ENCODE measurements around the gene NCKAP5. TPM values are rescaled to one million over a fixed set of nuclear protein-coding genes. Genes with fewer than 3 reads are reported as not detected.
A peak's percentile ranks its signal among the peaks of the same experiment; 100 is the strongest.

The NCKAP5 gene
- total RNA-seq, 1 experiment from 2014 or later = 3.4 TPM

DNA sequence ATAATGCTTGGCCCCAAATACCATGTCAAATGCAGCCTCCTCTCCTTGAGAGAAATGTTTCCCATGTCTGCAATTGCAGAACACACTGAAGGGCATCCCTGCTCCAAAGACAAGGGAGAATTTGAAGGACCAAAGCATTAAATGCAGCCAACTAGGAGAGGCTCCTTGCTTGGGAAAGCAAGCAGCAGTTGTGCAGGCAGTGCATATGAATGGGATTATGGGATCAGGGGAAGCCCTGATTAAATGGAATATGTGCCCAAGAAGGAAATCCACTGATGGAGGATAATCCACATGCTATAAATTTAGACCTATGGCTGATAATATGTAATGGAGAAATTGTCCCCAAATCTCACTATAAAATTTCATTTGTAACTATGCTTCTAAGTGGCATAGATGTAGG is 116.1 kb downstream of the NCKAP5 start:
- no peak for DNase-seq (ENCODE audit: low read depth)
- in situ Hi-C loops (cut with HindIII; ENCODE audit: low pct_unique_long_range_greater_than_20kb, low sequenced_read_pairs) = no loop called here

DNA sequence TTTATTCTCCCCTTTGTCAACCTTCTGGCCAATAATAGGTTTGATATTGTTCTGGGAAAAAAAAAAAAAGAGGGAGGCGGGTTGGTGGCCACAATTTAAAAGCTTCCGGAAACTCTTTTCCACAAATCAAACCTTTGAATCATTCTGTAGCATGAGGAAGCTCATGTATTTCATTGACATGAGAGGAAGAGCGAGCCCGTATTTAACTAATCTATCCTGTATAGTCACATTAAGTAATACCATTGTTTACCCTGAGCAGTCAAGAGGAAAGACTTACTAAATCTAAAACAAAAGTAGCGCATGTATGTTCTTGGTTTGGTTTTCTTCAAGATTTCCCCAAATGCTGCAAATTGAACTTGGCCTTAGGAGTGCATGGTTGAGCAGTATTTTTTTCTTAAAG is 120.1 kb downstream of the NCKAP5 start:
- in situ Hi-C loops (cut with HindIII; ENCODE audit: low pct_unique_long_range_greater_than_20kb, low sequenced_read_pairs) = no loop called here
- DNase-seq (ENCODE audit: low read depth) = no peak

DNA sequence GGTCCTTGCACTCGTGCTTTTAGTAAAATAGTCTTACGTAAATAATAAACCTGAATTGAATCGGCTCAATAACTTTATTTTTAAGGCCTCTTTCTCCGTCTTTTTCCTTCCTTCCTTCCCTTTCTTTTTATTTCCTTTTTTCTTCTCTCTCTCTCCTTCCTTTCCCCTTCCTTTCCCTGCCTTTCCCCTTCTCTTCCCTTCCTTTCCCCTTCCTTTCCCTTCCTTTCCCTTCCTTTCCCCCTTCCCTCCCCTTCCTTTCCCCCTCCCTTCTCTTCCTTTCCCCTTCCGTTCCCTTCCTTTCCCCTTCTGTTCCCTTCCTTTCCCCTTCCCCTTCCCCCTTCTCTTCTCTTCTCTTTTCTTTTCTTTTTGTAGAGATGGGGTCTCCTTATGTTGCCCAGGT is 121.0 kb downstream of the NCKAP5 start:
- no peak for DNase-seq (ENCODE audit: low read depth)
- in situ Hi-C loops (cut with HindIII; ENCODE audit: low pct_unique_long_range_greater_than_20kb, low sequenced_read_pairs) = no loop called here

DNA sequence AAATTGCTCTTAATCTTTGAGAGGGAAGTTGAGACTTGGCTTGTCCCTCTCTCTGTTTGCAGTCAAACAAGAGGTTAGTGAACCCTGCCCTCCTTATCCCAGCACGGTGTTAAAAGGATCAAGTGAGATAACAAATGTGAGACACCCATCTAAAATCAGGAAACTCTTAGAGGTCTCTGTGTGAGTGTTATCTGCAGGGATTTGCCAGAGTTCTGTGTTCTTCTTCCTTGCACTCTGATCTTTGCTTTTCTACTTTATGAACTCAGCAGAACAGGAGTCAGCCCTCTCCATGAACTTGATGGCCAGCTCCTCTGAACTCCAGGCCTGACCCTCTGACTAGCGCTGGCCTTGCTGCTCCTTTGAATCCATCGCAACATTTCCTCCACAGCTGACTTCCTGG is 123.8 kb downstream of the NCKAP5 start:
- in situ Hi-C loops (cut with HindIII; ENCODE audit: low pct_unique_long_range_greater_than_20kb, low sequenced_read_pairs) = no loop called here

DNA sequence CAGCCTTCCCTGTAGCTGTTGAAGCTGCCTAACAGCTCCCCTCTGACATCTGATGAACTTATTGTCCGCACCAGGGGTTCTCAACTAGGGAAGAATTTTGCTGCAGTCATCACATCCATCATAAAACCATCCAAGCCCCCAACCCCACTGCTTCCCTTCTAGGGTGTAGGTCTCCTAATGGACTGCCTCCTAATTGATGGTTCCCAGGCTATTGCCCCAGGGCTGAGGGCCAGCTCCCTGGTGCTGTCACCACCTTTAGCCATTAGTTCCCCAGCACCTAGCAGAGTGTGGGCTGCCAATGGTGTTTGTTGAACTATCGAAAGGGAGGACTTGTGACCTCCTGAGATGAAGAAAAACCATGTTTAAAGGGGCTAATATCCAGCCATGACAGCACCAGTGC is 125.9 kb downstream of the NCKAP5 start:
- in situ Hi-C loops (cut with HindIII; ENCODE audit: low pct_unique_long_range_greater_than_20kb, low sequenced_read_pairs) = no loop called here
- no peak for DNase-seq (ENCODE audit: low read depth)

More for the DNA sequence above, 123.8 kb downstream of the NCKAP5 start:
- no peak for DNase-seq (ENCODE audit: low read depth)

DNA sequence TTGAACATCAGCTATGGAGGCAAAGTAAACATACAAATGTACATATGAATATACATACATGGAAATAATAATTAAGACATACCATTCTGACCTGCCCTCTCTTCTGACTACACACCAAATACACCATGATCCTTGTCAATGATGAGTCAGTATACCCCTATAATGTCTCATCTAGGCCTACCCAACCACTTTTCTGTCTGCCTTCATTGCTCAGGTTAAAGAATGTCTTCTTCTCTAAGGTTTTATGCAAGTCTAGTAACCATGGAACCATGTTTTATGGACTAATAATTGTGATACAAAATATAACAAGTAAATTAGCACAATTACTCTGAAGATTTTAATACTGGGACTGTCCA is 128.7 kb downstream of the NCKAP5 start:
- no peak for DNase-seq (ENCODE audit: low read depth)
- in situ Hi-C loops (cut with HindIII; ENCODE audit: low pct_unique_long_range_greater_than_20kb, low sequenced_read_pairs) = no loop called here

DNA sequence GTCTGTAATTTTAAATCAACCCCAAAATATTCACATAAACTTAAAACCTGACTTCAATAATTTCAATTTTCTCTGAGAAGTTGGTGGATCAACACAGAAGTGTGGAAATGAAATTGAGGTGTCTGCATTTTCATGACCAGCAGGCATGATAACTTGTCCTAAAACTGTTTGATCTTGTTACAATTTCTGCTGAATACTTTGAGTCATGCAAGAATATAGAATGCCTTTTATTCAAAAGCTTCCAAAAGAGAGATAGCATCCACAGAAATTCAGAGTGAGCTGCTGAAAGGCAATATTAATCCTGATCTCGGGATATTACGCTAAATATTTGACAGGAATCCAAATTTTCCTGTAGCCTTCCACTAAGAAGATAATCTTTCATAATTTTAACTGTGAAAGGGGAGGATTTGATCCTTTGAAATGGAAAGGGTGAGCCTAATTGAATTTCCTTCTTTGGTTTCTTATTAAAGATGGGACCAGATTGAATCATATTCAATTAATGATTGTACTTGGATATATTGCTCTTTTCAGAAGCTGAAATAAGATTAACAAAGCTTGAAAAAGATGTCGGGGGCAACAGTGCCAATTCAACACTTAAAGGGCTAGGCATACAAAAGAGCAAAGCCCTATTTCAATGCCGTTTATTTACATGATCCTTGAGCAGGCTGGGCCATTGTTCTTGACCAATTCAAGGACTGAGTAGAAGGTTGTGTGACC is 129.3 kb downstream of the NCKAP5 start:
- no peak for DNase-seq (ENCODE audit: low read depth)
- in situ Hi-C loops (cut with HindIII; ENCODE audit: low pct_unique_long_range_greater_than_20kb, low sequenced_read_pairs) = no loop called here

DNA sequence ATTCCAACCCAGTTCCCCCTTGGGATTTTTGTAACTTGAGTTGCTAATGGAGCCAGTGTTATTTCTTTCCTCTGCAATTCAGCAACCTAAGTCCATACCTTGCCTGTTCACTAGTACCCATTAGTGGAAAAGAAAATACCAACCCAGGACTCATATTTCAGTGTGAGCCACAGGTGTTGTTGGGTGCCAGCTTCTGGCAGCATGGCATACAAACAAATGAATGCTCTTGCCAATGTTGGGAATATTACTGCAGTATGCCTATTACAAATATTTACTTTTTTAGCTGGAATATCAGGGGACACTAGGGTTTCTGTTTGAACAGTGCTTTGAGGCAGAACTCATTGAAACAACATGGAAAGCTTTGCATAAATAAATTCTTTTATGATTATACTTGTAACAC is 130.2 kb downstream of the NCKAP5 start:
- in situ Hi-C loops (cut with HindIII; ENCODE audit: low pct_unique_long_range_greater_than_20kb, low sequenced_read_pairs) = no loop called here
- DNase-seq (ENCODE audit: low read depth) = no peak

DNA sequence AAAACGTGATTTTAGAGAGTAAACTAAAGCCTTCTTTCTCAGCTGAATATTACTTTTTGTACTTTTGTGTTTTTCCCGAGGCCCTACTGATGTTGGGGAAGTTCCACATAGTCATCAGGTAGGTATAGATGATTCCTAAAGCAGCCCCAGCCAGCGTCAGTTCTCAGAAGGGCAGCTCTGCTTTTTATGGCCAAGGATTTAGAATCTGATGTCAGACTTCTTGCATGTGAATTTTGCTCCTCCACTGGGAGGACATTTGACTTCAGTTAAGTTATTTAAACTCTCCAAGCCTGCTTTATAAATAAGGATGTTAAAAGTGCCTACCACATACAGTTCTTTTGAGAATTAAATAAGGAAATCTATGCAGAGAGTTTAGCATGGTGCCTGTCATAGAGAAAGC is 130.8 kb downstream of the NCKAP5 start:
- no peak for DNase-seq (ENCODE audit: low read depth)
- in situ Hi-C loops (cut with HindIII; ENCODE audit: low pct_unique_long_range_greater_than_20kb, low sequenced_read_pairs) = no loop called here

DNA sequence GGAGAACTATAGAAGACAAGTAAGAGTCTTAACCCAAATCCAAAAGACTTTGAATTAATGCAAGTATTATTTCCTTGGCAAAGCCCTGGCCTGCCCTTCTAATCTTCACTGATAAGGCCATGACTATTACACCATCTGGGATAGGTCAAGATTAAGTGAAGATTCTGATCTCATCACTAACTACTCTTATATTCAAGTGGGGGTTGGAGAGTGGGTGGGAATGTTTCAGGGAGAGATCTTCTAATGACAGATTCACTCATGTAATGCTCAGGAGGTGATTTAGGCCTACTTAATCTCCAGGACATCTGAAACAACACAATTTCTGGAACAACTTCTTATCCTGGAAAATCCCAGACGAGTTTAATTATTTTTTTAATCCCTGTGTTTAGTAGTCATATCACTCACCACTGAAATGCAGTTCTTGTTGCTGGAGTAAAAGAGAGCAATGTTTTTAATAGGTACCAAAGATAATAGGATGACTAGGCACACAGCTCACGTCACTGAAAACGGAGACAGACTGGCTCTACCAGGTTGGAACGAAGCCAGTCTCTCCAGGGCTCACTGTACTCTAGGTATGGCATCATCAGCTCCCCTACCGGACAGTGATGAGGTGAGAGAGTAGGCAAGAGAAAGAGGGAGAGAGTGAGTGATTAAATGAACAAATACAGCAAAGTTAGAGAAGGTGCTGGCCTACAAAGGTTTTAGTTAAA is 133.1 kb downstream of the NCKAP5 start:
- in situ Hi-C loops (cut with HindIII; ENCODE audit: low pct_unique_long_range_greater_than_20kb, low sequenced_read_pairs) = no loop called here
- DNase-seq (ENCODE audit: low read depth) = peak; percentile 97

DNA sequence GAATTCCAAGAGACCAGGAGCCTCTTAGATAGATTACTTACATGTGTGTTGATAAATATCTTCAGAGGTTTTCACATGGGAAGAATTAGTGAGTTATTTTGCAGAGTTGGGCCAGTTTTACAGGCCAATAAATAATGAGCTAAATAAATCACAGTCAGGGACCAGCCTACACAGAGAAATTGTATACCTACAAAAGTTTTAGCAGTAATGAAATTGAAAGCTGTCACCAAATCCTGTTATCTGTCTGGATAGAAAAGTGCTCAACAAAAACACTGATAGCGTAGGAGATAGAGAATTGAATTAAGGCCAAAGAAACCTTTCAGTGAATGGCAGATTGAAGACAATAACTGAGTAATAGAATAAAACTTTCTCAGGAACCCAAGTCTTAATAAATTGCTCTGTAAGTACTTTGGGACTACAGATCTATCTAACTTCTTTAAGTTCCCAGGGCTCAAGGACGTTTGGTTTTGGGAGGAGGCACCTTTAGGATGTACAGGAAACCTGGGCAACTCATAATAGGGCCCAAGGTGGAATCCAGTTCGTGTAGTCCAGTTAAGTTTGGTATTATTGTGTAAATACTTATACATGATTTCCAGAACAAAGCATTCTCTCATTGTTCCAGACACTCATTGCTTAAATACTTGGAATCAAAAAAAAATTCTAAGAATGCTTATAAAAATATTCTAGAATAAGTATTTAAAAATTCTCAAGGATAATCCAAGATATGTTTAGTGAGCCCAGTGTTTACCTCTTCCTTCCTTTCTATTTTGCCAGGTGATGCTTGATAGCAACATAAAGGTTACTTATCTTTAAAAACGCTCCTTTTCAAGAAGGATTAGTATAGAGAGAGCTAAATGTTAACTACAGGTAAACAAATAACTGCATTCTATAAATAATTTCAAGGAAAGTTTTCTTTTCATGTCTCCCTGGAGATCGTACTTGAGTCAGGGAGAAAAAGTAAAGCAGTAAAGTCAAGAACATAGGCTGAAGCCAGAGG is 134.5 kb downstream of the NCKAP5 start:
- DNase-seq (ENCODE audit: low read depth) = peak; percentile 40
- in situ Hi-C loops (cut with HindIII; ENCODE audit: low pct_unique_long_range_greater_than_20kb, low sequenced_read_pairs) = no loop called here

DNA sequence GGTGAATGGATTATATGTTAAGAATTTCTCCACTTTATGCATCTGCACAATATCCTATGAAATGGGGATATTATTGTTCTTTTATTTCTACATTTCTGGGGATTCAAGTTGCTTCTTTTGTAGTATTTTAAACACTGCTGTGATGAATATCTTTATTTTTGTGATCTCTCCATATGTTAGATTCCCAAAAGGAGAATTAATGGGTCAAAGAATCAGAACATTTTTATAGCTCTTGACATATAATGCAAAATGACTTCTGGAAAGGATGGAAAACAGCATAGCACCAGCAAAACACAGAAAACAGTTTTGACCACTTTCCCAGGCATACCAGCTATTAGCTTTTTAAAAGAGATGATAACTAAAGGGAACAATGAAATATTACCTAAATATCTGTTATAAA is 135.5 kb downstream of the NCKAP5 start:
- no peak for DNase-seq (ENCODE audit: low read depth)
- in situ Hi-C loops (cut with HindIII; ENCODE audit: low pct_unique_long_range_greater_than_20kb, low sequenced_read_pairs) = no loop called here

DNA sequence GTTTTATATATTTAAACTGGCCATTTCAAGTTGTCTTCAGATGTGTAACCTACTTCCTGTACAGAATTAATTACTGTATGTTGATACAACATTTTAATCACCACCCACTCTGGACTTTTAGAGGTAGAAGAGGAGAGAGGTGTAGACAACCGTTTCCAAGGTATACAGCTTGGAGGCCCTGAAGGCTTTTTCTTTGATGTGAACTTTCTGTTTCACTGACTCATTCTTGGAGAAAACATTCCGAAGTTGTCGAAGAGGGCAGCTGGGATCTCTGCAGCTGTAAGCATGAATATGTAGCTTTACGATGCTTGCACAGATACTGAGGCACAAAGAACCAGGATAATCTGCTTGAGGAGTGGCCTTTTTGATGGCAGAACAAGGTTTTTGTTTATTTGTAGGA is 137.0 kb downstream of the NCKAP5 start:
- DNase-seq (ENCODE audit: low read depth) = peak; percentile 64
- in situ Hi-C loops (cut with HindIII; ENCODE audit: low pct_unique_long_range_greater_than_20kb, low sequenced_read_pairs) = no loop called here

DNA sequence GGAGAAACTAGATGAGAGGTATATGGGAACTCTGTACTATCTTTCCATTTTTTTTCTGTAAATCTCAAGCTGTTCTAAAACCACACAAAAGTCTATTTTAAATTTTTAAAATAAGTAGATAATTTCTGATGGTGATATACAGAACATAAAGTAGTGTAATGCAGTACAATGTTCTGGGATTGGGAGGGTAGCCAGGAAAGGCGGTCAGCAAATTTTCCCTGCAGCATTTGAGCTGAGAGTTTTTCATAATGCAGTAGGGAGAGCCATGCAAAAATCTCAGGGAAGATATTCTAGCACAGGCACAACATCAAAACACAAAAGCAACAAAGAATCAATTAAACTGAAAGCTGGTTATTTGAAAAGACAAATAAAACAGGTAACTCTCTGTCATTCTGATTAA is 141.5 kb downstream of the NCKAP5 start:
- in situ Hi-C loops (cut with HindIII; ENCODE audit: low pct_unique_long_range_greater_than_20kb, low sequenced_read_pairs) = no loop called here
- no peak for DNase-seq (ENCODE audit: low read depth)

DNA sequence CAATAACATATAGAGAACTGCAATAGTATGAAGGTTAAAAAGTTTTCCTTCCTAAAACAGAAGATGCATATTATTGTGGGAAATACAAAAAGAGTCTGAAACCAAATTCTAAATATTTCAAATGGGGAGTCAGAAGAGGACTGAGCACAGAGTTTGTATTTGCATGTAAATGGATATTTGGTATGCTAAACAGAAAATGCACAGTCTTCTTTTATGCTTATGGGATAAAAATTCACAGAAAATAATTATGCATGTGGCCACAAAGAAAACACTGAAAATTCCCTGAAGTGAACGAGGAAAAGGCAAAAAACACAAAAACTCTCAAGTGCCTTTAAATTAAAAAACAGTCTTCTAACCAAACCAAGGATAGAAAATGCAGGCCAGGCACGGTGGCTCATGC is 142.7 kb downstream of the NCKAP5 start:
- in situ Hi-C loops (cut with HindIII; ENCODE audit: low pct_unique_long_range_greater_than_20kb, low sequenced_read_pairs) = no loop called here
- DNase-seq (ENCODE audit: low read depth) = no peak

DNA sequence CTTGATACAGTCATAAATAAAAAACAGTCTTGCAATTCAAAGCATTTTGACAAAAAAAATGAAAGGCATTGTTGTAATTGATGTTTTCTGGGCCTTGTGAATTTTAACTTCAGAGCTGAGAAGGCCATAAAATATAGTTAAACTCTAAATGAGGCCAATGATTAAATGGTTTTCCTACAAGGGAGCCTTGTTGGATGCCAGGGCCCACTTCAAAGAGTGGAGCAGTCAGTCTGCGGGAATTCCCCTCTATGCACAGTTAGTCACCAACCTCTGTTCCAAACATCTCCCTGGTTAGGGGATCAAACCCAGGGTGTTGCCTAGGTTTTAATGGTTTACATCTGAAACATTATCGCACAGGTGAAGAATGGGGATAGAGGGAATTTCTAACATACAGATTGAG is 143.4 kb downstream of the NCKAP5 start:
- in situ Hi-C loops (cut with HindIII; ENCODE audit: low pct_unique_long_range_greater_than_20kb, low sequenced_read_pairs) = no loop called here

DNA sequence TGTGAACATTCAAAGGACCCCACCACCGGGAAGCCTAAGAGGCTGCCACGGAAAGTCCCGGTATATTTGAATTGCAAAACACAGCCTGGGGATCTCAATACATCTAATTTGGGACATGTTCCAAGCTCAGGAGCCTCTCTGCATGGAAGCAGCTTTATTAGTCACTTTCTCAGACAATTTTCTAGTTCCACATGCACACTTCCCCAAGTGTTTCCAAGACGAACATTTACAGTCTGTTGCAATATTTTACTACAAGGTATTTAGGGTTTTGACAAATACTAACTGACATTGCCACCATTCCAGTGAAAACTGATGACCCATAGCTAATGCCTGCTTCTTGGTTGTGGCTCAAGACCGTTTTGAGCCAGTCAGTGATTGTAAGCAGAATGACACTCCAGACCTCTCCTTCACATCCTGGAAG is 145.3 kb downstream of the NCKAP5 start:
- in situ Hi-C loops (cut with HindIII; ENCODE audit: low pct_unique_long_range_greater_than_20kb, low sequenced_read_pairs) = no loop called here
- DNase-seq (ENCODE audit: low read depth) = peak; percentile 86

More for the DNA sequence above, 143.4 kb downstream of the NCKAP5 start:
- peak; percentile 59 for DNase-seq (ENCODE audit: low read depth)

DNA sequence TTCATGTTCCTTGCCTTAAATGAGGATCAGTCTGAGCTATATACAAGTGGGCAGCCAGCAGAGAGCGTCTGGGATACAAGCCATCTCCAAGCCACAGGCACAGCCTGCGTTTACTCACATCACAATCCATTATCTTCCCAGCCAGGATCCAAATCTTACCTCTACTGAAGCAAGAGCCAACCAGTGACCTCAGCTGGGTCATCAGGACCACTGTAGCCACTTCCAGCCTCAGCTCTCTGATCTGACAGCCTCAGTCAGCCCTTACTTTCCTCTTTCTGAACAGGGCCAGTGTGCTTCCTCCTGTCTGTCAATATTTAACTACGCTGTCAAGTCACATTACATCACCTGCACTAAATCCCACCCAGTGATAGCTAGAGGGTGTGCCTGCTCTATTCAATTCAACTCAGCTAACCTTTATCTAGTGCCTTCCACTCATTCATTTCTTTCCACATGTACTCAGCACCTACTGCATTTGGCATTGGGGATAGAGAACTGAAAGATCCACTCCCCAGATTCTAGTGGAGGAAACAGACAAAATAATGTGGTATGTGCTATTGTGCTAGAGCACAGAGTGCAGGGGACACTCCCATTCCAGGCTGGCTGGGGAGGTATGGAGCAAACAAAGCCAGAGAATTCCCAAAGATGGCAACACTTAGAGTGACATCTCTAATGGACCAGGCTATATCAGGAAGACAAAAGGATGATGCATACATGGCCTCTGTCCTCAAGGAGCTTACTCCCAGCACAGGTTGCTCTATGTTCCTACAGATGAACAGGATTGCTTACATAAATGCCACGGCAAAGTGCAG is 146.5 kb downstream of the NCKAP5 start:
- peak; percentile 93 for DNase-seq (ENCODE audit: low read depth)
- in situ Hi-C loops (cut with HindIII; ENCODE audit: low pct_unique_long_range_greater_than_20kb, low sequenced_read_pairs) = no loop called here

Measured in Caki2 (cell line).